GM12878 (cell line): ENCODE measurements around the gene PGBD4. TPM values are rescaled to one million over a fixed set of nuclear protein-coding genes. Genes with fewer than 3 reads are reported as not detected.

ENCODE experiments used
- EED ChIP-seq: sonication (generic); IDR thresholded peaks from 2 replicates; pipeline ENCODE4 v1.6.1; 2016; ENCODE audit warnings: antibody characterized with exemption, low read depth
- SUZ12 ChIP-seq: fragments of 200-600 bp; sonication (generic); IDR thresholded peaks from one replicate; pipeline ENCODE4 v1.6.1; 2018; ENCODE audit warnings: antibody characterized with exemption, mild to moderate bottlenecking; ENCODE audit not compliant: unreplicated experiment
- WRNIP1 ChIP-seq: IDR thresholded peaks from 2 replicates; pipeline ENCODE4 v1.6.1; 2011; ENCODE audit warnings: low read depth, low read length, improper control_type of control experiment, borderline replicate concordance
- polyA plus RNA-seq, 11 experiments: library from polyadenylated mRNA; depleted of rRNA in 4 of 11; unstranded in 6 of 11; stranded (reverse) in 5 of 11; fragments of >200 nt; fragmentation: Nextera tagmentation in 4 of 11; fragmentation: Illumina TruSeq in 1 of 11; extraction: Ambion mirVana in 4 of 11; extraction: Trizol in 1 of 11; gene quantifications; 1 replicate in 1 of 11; 2 replicates in 10 of 11; pipeline versions ENCODE4 v1.2.1 to v1.2.3, GENCODE V29; 2011 to 2016; ENCODE audit warnings: inconsistent platforms in 2 of 11, missing spikeins in 2 of 11, low read depth in 1 of 11
- total RNA-seq, 4 experiments: library from RNA; depleted of rRNA in 3 of 4; stranded (reverse); fragments of >200 nt in 3 of 4; fragmentation: Illumina TruSeq in 1 of 4; extraction: Trizol in 1 of 4; gene quantifications; 2 replicates each; pipeline versions ENCODE4 v1.2.1 to v1.2.3, GENCODE V29; 2013 to 2021
- TF ChIP-seq, protein P1 (sequence below): IDR thresholded peaks from 2 replicates; pipeline ENCODE4 v1.6.1; 2012; ENCODE audit warnings: low read depth, low read length, improper control_type of control experiment
- TF ChIP-seq, protein P2 (sequence below): IDR thresholded peaks from 2 replicates; pipeline ENCODE4 v1.6.1; 2012; ENCODE audit warnings: improper control_type of control experiment, low read depth, low read length; ENCODE audit not compliant: insufficient replicate concordance
- TF ChIP-seq, protein P3 (sequence below): fragments of 450-650 bp; formaldehyde crosslinking; IDR thresholded peaks from 2 replicates; pipeline ENCODE4 v1.4.0; 2022; ENCODE audit warnings: mild to moderate bottlenecking, moderate library complexity
- TF ChIP-seq, protein P4 (sequence below): IDR thresholded peaks from 2 replicates; pipeline ENCODE4 v1.6.1; 2012; ENCODE audit warnings: low read length, inconsistent platforms

The PGBD4 gene
- total and polyA plus RNA-seq, 10 of the 15 experiments (the other 5 are each of a cell fraction or from before 2014, with no cell fraction given): 1.2 to 5.8 (median 2.8) TPM

DNA sequence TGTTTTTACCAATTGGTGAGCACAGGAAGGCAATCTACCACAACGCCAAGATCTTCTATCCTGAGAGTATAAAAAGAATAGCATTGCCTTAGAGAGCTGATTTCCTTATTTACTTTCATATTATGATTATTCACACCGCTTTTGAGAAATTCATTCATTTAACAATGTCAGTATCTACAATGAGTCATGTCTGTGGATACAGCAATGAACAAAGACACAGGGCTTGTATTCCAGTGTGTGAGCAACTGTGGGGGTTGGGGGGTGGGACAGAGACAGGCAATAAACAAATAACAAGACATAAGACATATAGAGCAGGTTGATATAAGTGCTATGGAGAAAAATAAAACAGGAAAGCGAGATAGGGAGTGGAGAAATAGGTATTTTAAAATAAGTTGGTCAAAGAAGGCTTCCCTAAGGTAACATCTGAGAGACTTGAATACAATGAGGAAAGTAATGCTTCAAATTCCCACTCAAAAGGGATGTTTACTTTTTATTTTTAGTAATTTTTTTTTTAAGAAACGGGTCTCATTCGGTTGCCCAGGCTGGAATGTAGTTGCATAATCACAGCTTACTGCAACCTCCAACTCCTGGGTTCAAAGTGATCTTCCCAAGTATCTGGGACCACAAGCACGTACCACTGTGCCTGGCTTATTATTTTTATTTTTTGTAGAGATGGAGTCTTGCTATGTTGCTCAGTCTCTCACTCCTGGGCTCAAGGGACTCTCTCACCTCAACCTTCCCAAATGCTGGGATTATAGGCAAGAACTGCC is 45.7 kb downstream of the PGBD4 start (continued):
- TF ChIP-seq, protein P1, sequence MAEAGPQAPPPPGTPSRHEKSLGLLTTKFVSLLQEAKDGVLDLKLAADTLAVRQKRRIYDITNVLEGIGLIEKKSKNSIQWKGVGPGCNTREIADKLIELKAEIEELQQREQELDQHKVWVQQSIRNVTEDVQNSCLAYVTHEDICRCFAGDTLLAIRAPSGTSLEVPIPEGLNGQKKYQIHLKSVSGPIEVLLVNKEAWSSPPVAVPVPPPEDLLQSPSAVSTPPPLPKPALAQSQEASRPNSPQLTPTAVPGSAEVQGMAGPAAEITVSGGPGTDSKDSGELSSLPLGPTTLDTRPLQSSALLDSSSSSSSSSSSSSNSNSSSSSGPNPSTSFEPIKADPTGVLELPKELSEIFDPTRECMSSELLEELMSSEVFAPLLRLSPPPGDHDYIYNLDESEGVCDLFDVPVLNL: no peak
- no peak for TF ChIP-seq EED
- no peak for TF ChIP-seq SUZ12
- no peak for TF ChIP-seq WRNIP1
- TF ChIP-seq, protein P2, sequence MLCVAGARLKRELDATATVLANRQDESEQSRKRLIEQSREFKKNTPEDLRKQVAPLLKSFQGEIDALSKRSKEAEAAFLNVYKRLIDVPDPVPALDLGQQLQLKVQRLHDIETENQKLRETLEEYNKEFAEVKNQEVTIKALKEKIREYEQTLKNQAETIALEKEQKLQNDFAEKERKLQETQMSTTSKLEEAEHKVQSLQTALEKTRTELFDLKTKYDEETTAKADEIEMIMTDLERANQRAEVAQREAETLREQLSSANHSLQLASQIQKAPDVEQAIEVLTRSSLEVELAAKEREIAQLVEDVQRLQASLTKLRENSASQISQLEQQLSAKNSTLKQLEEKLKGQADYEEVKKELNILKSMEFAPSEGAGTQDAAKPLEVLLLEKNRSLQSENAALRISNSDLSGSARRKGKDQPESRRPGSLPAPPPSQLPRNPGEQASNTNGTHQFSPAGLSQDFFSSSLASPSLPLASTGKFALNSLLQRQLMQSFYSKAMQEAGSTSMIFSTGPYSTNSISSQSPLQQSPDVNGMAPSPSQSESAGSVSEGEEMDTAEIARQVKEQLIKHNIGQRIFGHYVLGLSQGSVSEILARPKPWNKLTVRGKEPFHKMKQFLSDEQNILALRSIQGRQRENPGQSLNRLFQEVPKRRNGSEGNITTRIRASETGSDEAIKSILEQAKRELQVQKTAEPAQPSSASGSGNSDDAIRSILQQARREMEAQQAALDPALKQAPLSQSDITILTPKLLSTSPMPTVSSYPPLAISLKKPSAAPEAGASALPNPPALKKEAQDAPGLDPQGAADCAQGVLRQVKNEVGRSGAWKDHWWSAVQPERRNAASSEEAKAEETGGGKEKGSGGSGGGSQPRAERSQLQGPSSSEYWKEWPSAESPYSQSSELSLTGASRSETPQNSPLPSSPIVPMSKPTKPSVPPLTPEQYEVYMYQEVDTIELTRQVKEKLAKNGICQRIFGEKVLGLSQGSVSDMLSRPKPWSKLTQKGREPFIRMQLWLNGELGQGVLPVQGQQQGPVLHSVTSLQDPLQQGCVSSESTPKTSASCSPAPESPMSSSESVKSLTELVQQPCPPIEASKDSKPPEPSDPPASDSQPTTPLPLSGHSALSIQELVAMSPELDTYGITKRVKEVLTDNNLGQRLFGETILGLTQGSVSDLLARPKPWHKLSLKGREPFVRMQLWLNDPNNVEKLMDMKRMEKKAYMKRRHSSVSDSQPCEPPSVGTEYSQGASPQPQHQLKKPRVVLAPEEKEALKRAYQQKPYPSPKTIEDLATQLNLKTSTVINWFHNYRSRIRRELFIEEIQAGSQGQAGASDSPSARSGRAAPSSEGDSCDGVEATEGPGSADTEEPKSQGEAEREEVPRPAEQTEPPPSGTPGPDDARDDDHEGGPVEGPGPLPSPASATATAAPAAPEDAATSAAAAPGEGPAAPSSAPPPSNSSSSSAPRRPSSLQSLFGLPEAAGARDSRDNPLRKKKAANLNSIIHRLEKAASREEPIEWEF: no peak
- TF ChIP-seq, protein P3, sequence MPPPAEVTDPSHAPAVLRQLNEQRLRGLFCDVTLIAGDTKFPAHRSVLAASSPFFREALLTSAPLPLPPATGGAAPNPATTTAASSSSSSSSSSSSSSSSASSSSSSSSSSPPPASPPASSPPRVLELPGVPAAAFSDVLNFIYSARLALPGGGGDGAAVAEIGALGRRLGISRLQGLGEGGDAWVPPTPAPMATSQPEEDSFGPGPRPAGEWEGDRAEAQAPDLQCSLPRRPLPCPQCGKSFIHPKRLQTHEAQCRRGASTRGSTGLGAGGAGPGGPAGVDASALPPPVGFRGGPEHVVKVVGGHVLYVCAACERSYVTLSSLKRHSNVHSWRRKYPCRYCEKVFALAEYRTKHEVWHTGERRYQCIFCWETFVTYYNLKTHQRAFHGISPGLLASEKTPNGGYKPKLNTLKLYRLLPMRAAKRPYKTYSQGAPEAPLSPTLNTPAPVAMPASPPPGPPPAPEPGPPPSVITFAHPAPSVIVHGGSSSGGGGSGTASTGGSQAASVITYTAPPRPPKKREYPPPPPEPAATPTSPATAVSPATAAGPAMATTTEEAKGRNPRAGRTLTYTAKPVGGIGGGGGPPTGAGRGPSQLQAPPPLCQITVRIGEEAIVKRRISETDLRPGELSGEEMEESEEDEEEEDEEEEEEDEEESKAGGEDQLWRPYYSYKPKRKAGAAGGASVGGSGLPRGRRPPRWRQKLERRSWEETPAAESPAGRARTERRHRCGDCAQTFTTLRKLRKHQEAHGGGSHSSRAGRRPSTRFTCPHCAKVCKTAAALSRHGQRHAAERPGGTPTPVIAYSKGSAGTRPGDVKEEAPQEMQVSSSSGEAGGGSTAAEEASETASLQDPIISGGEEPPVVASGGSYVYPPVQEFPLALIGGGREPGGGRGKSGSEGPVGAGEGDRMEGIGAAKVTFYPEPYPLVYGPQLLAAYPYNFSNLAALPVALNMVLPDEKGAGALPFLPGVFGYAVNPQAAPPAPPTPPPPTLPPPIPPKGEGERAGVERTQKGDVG (CRISPR knock-in tag): no peak
- TF ChIP-seq, protein P4, sequence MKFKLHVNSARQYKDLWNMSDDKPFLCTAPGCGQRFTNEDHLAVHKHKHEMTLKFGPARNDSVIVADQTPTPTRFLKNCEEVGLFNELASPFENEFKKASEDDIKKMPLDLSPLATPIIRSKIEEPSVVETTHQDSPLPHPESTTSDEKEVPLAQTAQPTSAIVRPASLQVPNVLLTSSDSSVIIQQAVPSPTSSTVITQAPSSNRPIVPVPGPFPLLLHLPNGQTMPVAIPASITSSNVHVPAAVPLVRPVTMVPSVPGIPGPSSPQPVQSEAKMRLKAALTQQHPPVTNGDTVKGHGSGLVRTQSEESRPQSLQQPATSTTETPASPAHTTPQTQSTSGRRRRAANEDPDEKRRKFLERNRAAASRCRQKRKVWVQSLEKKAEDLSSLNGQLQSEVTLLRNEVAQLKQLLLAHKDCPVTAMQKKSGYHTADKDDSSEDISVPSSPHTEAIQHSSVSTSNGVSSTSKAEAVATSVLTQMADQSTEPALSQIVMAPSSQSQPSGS: no peak
